Testis (tissue), 2 donors: Measurements from ENCODE around the gene FRMD1.

Experiments used
- CTCF ChIP-seq, 3 experiments: fragments of 450-650 bp in 2 of 3; fragments of 200-600 bp in 1 of 3; sonication (generic) in 1 of 3; IDR thresholded peaks; one replicate each; pipeline ENCODE4 v1.5.1; 2016 to 2019; ENCODE audit warnings: antibody characterized with exemption in 3 of 3, mild to moderate bottlenecking in 2 of 3, moderate library complexity in 1 of 3
- POLR2A ChIP-seq: fragments of 450-650 bp; IDR thresholded peaks from one replicate; pipeline ENCODE4 v1.6.1; 2017; ENCODE audit warnings: antibody characterized with exemption, mild to moderate bottlenecking, moderate library complexity

- TF ChIP-seq CTCF (IDR thresholded peaks at IDR 0.05), result no peak
- TF ChIP-seq POLR2A, result no peak
Measured at GRCh38 chr6:168095171-168095691, 16.2 kb upstream of the FRMD1 start.
